ENCODE results near the gene CHIA. TPM values are rescaled to one million over a fixed set of nuclear protein-coding genes. Genes with fewer than 3 reads are reported as not detected.

CHIA gene
- total and polyA plus RNA-seq, 4 donors, result 0.06 TPM; not detected in 3

GRCh38 chr1:111270771-111271463 is 19.7 kb upstream of the CHIA start:
- no peak overlapping the region for H3K27ac ChIP-seq (ENCODE audit: low read depth in 1 of 2, low read length in 2 of 2)
- 12% methylated on average over 40 of the region's 40 CpGs for whole genome bisulfite sequencing
- H3K36me3 ChIP-seq (ENCODE audit: control insufficient read depth in 4 of 4, insufficient read depth in 3 of 4, low read depth in 1 of 4, low read length in 3 of 4), result no peaks in the 10 kb centered on the region
- peaks cover 0 to 20% (median 5%) of the 10 kb centered on the region in 4 donors for H3K27me3 ChIP-seq (ENCODE audit: control insufficient read depth in 4 of 4, insufficient read depth in 4 of 4, low read length in 3 of 4)
- peaks cover 0 to 6% (median under 1%) of the 10 kb centered on the region in 4 donors for H3K4me1 ChIP-seq (ENCODE audit: control insufficient read depth in 4 of 4, insufficient read depth in 4 of 4, low read length in 3 of 4)
- H3K9ac ChIP-seq (ENCODE audit: low read depth in 1 of 2, low read length in 2 of 2), result no peak overlapping the region
- no peak for DNase-seq (ENCODE audit: low spot score)
- TF ChIP-seq GABPA (IDR thresholded peaks at IDR 0.05 in 1 of 2, conservative IDR thresholded peaks at IDR 0.05 in 1 of 2) (no peak), EGR1 (IDR thresholded peaks at IDR 0.05; ENCODE audit: low read depth in 2 of 2) (no peak), TAF1 (conservative IDR thresholded peaks at IDR 0.05) (no peak), REST (IDR thresholded peaks at IDR 0.05) (no peak), FOXA1 (IDR thresholded peaks at IDR 0.05) (no peak), HNF4A (conservative IDR thresholded peaks at IDR 0.05) (no peak), NR2F2 (IDR thresholded peaks at IDR 0.05) (no peak), FOXA2 (IDR thresholded peaks at IDR 0.05) (no peak), RXRA (IDR thresholded peaks at IDR 0.05) (no peak), HNF4G (IDR thresholded peaks at IDR 0.05) (no peak), RAD21 (IDR thresholded peaks at IDR 0.05) (no peak), MAX (IDR thresholded peaks at IDR 0.05) (no peak), JUND (IDR thresholded peaks at IDR 0.05) (no peak), YY1 (IDR thresholded peaks at IDR 0.05) (no peak), CTCF (IDR thresholded peaks at IDR 0.05; ENCODE audit: low read depth, low read length, missing input control) (no peak), ZBTB33 (IDR thresholded peaks at IDR 0.05) (no peak), SP1 (IDR thresholded peaks at IDR 0.05) (no peak), ATF3 (IDR thresholded peaks at IDR 0.05) (no peak)
- no peak overlapping the region for H3K4me3 ChIP-seq (ENCODE audit: low read depth in 1 of 3, low read length in 3 of 3)
- H3K9me3 ChIP-seq (ENCODE audit: control insufficient read depth in 4 of 4, low read length in 3 of 4), result peaks cover 0 to 8% (median 3%) of the 10 kb centered on the region in 4 donors

All from liver (tissue), 9 donors.